AG09319 (cell line): Measurements from ENCODE around the gene TUBGCP2.

ENCODE experiments used
- DNase-seq: peaks from one replicate; pipeline ENCODE4 v3.0.0-alpha.2; 2010; ENCODE audit warnings: low read depth; ENCODE audit errors: extremely low read depth
- CTCF ChIP-seq: IDR thresholded peaks from 2 replicates; pipeline ENCODE4 v1.5.1; 2011; ENCODE audit warnings: low read depth, mild to moderate bottlenecking, inconsistent platforms, low read length, moderate library complexity

The TUBGCP2 gene

GRCh38 chr10:133251388-133252222 lies 57.1 kb downstream of the TUBGCP2 start:
- TF ChIP-seq CTCF: no peak
- DNase-seq: no peak

GRCh38 chr10:133249975-133250754 lies 58.5 kb downstream of the TUBGCP2 start:
- DNase-seq: no peak
- TF ChIP-seq CTCF: no peak

GRCh38 chr10:133249094-133249780 lies 59.4 kb downstream of the TUBGCP2 start:
- no peak for DNase-seq
- TF ChIP-seq CTCF: no peak

GRCh38 chr10:133248334-133248715 lies 60.3 kb downstream of the TUBGCP2 start:
- TF ChIP-seq CTCF: no peak
- no peak for DNase-seq

DNA sequence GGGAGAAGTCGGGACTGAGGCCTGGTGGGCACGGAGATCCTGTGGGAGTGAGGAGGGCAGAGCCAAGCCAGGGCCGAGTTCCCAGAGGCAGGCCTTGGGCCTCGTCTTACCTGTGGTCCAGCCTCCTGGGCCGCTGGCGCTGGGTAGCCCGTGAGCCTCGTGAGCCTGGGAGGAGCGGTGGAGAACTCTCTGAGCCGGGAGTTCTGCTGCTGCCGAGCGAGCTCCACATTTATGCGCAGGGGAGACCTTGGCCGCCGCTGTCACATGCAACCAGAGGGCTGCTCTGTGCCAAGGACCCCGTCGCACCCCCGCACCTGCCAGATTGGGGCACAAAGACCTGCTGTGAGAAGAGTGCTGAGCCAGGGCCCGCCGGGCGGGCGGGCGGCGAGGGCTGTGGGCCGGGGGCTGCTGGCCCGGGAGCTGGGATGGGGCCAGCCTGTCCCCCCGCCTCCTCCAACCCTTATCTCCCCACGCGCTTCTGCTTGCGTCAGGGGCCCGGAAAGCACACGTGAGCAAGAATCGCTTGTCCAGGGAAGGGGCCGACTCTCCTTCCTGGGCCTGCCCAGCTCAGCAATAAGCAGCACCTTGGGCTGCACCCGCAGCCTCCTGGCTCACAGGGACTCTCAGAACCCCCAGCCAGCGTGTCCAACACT lies 60.9 kb downstream of the TUBGCP2 start:
- no peak for DNase-seq
- no peak for TF ChIP-seq CTCF

DNA sequence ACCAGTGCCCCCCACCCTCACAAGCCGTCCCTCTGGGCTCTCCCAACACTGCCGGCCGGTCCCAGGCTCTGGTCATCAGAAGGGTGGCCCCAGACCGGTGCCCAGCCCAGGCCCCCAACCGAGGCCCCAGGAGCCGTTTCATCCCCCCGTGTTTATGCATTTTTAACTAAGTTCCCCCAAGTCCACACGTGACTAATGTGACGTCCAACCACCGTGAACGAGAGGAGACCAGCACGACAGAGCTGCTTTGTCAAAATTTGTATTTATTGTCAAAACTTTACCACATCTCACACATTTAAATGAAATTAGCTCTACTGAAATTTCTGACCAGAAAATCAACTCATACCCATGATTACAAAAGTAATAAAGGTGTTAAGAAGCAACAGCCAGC lies 62.4 kb downstream of the TUBGCP2 start:
- no peak for DNase-seq
- no peak for TF ChIP-seq CTCF
